ENCODE results near the gene AIDA. TPM values are rescaled to one million over a fixed set of nuclear protein-coding genes. Genes with fewer than 3 reads are reported as not detected.

The AIDA gene
- total RNA-seq, 1 experiment from 2014 or later: 57.0 TPM

Other genes with a start within 250 kb of the AIDA start
- 24.7 and 26.0 TPM in 2 replicates for gene HHIPL2, start 164.4 kb downstream of the AIDA start, total RNA-seq (2014; rRNA removed; shearing (Covaris generic))
- gene TAF1A, start 122.6 kb downstream of the AIDA start, total RNA-seq (2014; rRNA removed; shearing (Covaris generic)): 35.4 and 38.1 TPM in 2 replicates
- gene MIA3, start 94.4 kb downstream of the AIDA start, total RNA-seq (2014; rRNA removed; shearing (Covaris generic)): 37.0 and 47.1 TPM in 2 replicates
- gene BROX, start 73 bp upstream of the AIDA start, total RNA-seq (2014; rRNA removed; shearing (Covaris generic)): 118 and 119 TPM in 2 replicates
- gene FAM177B, start 24.7 kb upstream of the AIDA start, total RNA-seq (2014; rRNA removed; shearing (Covaris generic)): 0.57 TPM in 1 of 2 replicates, not detected in the other
- gene DISP1, start 102.5 kb upstream of the AIDA start, total RNA-seq (2014; rRNA removed; shearing (Covaris generic)): 12.2 and 15.0 TPM in 2 replicates

Measured in NCI-H460 (cell line).